Measurements from ENCODE around the gene ADGRG7. TPM values are rescaled to one million over a fixed set of nuclear protein-coding genes. Genes with fewer than 3 reads are reported as not detected.

ADGRG7 gene
- polyA plus RNA-seq (0.03 to 0.06 TPM (median 0.03 TPM) in 3 replicates), polyA minus RNA-seq (0.19 TPM in 1 of 3 replicates, not detected in the others)
- 0.16 TPM for polyA plus RNA-seq (2011; ENCODE audit: low read depth)
- not detected in 2 replicates for polyA plus RNA-seq (2011; cell fraction: cytosol; rRNA removed)
- 0.06 and 0.07 TPM in 2 replicates for polyA plus RNA-seq (2011; cell fraction: nucleus; rRNA removed)
- 0.08 and 0.45 TPM in 2 replicates for polyA plus RNA-seq (2012; ENCODE audit: low replicate concordance)
- not detected for polyA minus RNA-seq (2011; cell fraction: cytosol; rRNA and poly(A)+ RNA removed)
- not detected in 2 replicates for polyA minus RNA-seq (2011; cell fraction: nucleus; rRNA and poly(A)+ RNA removed)

GRCh38 chr3:100609305-100609704 lies at the start of gene ADGRG7:
Gene ADGRG7, plus strand, starts transcription at chr3:100609601. Its CDS starts 256 bp downstream, at chr3:100609857.
- no peak for TF ChIP-seq CTCF (optimal IDR thresholded peaks at IDR 0.05 in 1 of 3, IDR thresholded peaks at IDR 0.05 in 1 of 3, conservative IDR thresholded peaks at IDR 0.05 in 1 of 3; ENCODE audit: extremely low read depth in 1 of 3, insufficient read depth in 2 of 3, low read length in 3 of 3)
- no peak for TF ChIP-seq EZH2 (IDR thresholded peaks at IDR 0.05; ENCODE audit: low read length)
- no peaks in the 10 kb centered on the region for H3K79me2 ChIP-seq (ENCODE audit: control insufficient read depth, insufficient read depth, low read length)
- dilution Hi-C loops (cut with MboI; ENCODE audit: extremely low pct_ligation_motif_present, low sequenced_read_pairs) = no loop called here
- no peaks in the 10 kb centered on the region for H3K9me3 ChIP-seq (ENCODE audit: control insufficient read depth, low read depth, low read length)
- no peaks in the 10 kb centered on the region for H4K20me1 ChIP-seq (ENCODE audit: control insufficient read depth, extremely low read depth, insufficient read depth, low read length)
- no peak within 1 kb of the TSS for H3K4me2 ChIP-seq (ENCODE audit: control insufficient read depth, extremely low read depth, insufficient read depth, low read depth, low read length)
- no peak within 1 kb of the TSS for H3K4me3 ChIP-seq (ENCODE audit: control insufficient read depth in 2 of 3, extremely low read depth in 1 of 3, insufficient read depth in 2 of 3, low read depth in 1 of 3, low read length in 3 of 3)
- H3K27ac ChIP-seq (ENCODE audit: control insufficient read depth, insufficient read depth, low read length) = no peak within 1 kb of the TSS
- no peaks in the 10 kb centered on the region for H3K36me3 ChIP-seq (ENCODE audit: control insufficient read depth in 2 of 2, extremely low read depth in 1 of 2, insufficient read depth in 2 of 2, low read length in 2 of 2)
- H3K4me1 ChIP-seq (ENCODE audit: control insufficient read depth, extremely low read depth, insufficient read depth, low read length) = no peaks in the 10 kb centered on the region
- DNase-seq (ENCODE audit: low read depth, low spot score) (no peak), FAIRE-seq (no peak)
- no peak within 1 kb of the TSS for H3K9ac ChIP-seq (ENCODE audit: control insufficient read depth, extremely low read depth, insufficient read depth, low read length)
- H3K27me3 ChIP-seq (ENCODE audit: control insufficient read depth, extremely low read depth, insufficient read depth, low read length) = no peaks in the 10 kb centered on the region
- no peak within 1 kb of the TSS for H2AFZ ChIP-seq (ENCODE audit: control insufficient read depth, low read length)
- no peaks in the 10 kb centered on the region for H3K9me1 ChIP-seq (ENCODE audit: control insufficient read depth, extremely low read depth, insufficient read depth, low read length)

GRCh38 chr3:100560426-100560825 lies 49.0 kb upstream of the ADGRG7 start:
- no peak overlapping the region for H3K27ac ChIP-seq (ENCODE audit: control insufficient read depth, insufficient read depth, low read length)
- H3K4me3 ChIP-seq (ENCODE audit: control insufficient read depth in 2 of 3, extremely low read depth in 1 of 3, insufficient read depth in 2 of 3, low read depth in 1 of 3, low read length in 3 of 3) = no peak overlapping the region
- no peaks in the 10 kb centered on the region for H3K9me1 ChIP-seq (ENCODE audit: control insufficient read depth, extremely low read depth, insufficient read depth, low read length)
- no peaks in the 10 kb centered on the region for H3K36me3 ChIP-seq (ENCODE audit: control insufficient read depth in 2 of 2, extremely low read depth in 1 of 2, insufficient read depth in 2 of 2, low read length in 2 of 2)
- dilution Hi-C loops (cut with MboI; ENCODE audit: extremely low pct_ligation_motif_present, low sequenced_read_pairs) = no loop called here
- H3K9me3 ChIP-seq (ENCODE audit: control insufficient read depth, low read depth, low read length) = no peaks in the 10 kb centered on the region
- FAIRE-seq (no peak), DNase-seq (ENCODE audit: low read depth, low spot score) (no peak)
- no peak overlapping the region for H3K4me2 ChIP-seq (ENCODE audit: control insufficient read depth, extremely low read depth, insufficient read depth, low read depth, low read length)
- H3K79me2 ChIP-seq (ENCODE audit: control insufficient read depth, insufficient read depth, low read length) = no peaks in the 10 kb centered on the region
- no peaks in the 10 kb centered on the region for H4K20me1 ChIP-seq (ENCODE audit: control insufficient read depth, extremely low read depth, insufficient read depth, low read length)
- H3K27me3 ChIP-seq (ENCODE audit: control insufficient read depth, extremely low read depth, insufficient read depth, low read length) = no peaks in the 10 kb centered on the region
- H2AFZ ChIP-seq (ENCODE audit: control insufficient read depth, low read length) = no peak overlapping the region
- peaks cover 43% of the 10 kb centered on the region for H3K4me1 ChIP-seq (ENCODE audit: control insufficient read depth, extremely low read depth, insufficient read depth, low read length)
- TF ChIP-seq EZH2 (IDR thresholded peaks at IDR 0.05; ENCODE audit: low read length) (no peak), CTCF (optimal IDR thresholded peaks at IDR 0.05 in 1 of 3, IDR thresholded peaks at IDR 0.05 in 1 of 3, conservative IDR thresholded peaks at IDR 0.05 in 1 of 3; ENCODE audit: extremely low read depth in 1 of 3, insufficient read depth in 2 of 3, low read length in 3 of 3) (no peak)
- H3K9ac ChIP-seq (ENCODE audit: control insufficient read depth, extremely low read depth, insufficient read depth, low read length) = no peak overlapping the region

Measured in keratinocyte (primary cell).